ENCODE measurements around the gene ABCA3.

GRCh38 chr16:2371421-2371820 lies 30.9 kb upstream of the ABCA3 start:
- TF ChIP-seq CTCF (conservative IDR thresholded peaks at IDR 0.05) (no peak), EZH2 (IDR thresholded peaks at IDR 0.05; ENCODE audit: low read depth) (no peak)
